DND-41 (cell line): ENCODE data around the gene C2CD2.
"Not testable (repeated sequence)": the region's sequence is repeated elsewhere in the genome, so short reads cannot be mapped to it uniquely, and the experiment has no call there.

Experiments used
- ATAC-seq: fragments of 200-7000 bp; cut with Tn5 transposase; 3 replicates; pipeline ENCODE4 v1.9.1; 2021; ENCODE audit warnings: low read depth; ENCODE audit not compliant: insufficient read depth
- DNase-seq: peaks from one replicate; pipeline ENCODE4 v3.0.0-alpha.2; 2020
- H2AFZ ChIP-seq: 2 replicates; pipeline ENCODE4 v1.6.0; 2012; ENCODE audit warnings: low read depth, low read length
- H3K27ac ChIP-seq: 2 replicates; pipeline ENCODE4 v1.5.1; 2012; ENCODE audit warnings: low read length, inconsistent platforms
- H3K27me3 ChIP-seq: fragments of 200-600 bp; sonication (generic); 2 replicates; pipeline ENCODE4 v1.6.0; 2012; ENCODE audit warnings: low read length, mild to moderate bottlenecking, inconsistent platforms; ENCODE audit not compliant: insufficient read depth, poor library complexity
- H3K36me3 ChIP-seq: 2 replicates; pipeline ENCODE4 v1.5.1; 2012; ENCODE audit warnings: low read length, inconsistent platforms; ENCODE audit not compliant: insufficient read depth
- H3K4me1 ChIP-seq: 2 replicates; pipeline ENCODE4 v1.5.1; 2012; ENCODE audit warnings: mild to moderate bottlenecking, low read length; ENCODE audit not compliant: insufficient read depth
- H3K4me2 ChIP-seq: 2 replicates; pipeline ENCODE4 v1.6.0; 2012; ENCODE audit warnings: mild to moderate bottlenecking, moderate library complexity, low read length, inconsistent platforms; ENCODE audit not compliant: insufficient read depth
- H3K4me3 ChIP-seq, 2 experiments: fragments of 200-600 bp in 1 of 2; shearing (Covaris generic) in 1 of 2; 2 replicates each; pipeline ENCODE4 v1.5.1; 2012 to 2016; ENCODE audit warnings: inconsistent platforms in 2 of 2, low read length in 2 of 2, mild to moderate bottlenecking in 2 of 2, low read depth in 1 of 2, moderate library complexity in 1 of 2
- H3K79me2 ChIP-seq: 2 replicates; pipeline ENCODE4 v1.6.0; 2012; ENCODE audit warnings: low read length, inconsistent platforms; ENCODE audit not compliant: insufficient read depth
- H3K9ac ChIP-seq: 2 replicates; pipeline ENCODE4 v1.6.0; 2012; ENCODE audit warnings: low read depth, mild to moderate bottlenecking, inconsistent platforms, low read length, moderate library complexity
- H3K9me3 ChIP-seq: 2 replicates; pipeline ENCODE4 v1.5.1; 2012; ENCODE audit warnings: low read length, moderate library complexity, mild to moderate bottlenecking, inconsistent platforms; ENCODE audit not compliant: insufficient read depth, severe bottlenecking
- H4K20me1 ChIP-seq: 2 replicates; pipeline ENCODE4 v1.6.0; 2012; ENCODE audit warnings: low read length; ENCODE audit not compliant: insufficient read depth
- EZH2 ChIP-seq: IDR thresholded peaks from 3 replicates; pipeline ENCODE4 v1.6.1; 2012; ENCODE audit warnings: borderline replicate concordance, low read depth, mild to moderate bottlenecking, moderate library complexity, low read length, inconsistent platforms; ENCODE audit not compliant: severe bottlenecking
- TF ChIP-seq, protein P1 (sequence below): IDR thresholded peaks from 2 replicates; pipeline ENCODE4 v1.5.1; 2012; ENCODE audit warnings: borderline replicate concordance, low read length, moderate library complexity, mild to moderate bottlenecking; ENCODE audit not compliant: poor library complexity, severe bottlenecking; ENCODE audit errors: extremely low read depth

C2CD2 gene

GRCh38 chr21:42001781-42002180 lies 48.0 kb upstream of the C2CD2 start:
- peaks cover 5% of the 10 kb centered on the region for H3K9me3 ChIP-seq
- 0 out of 2 replicates have a peak, but pooled peaks cover 4% of the 10 kb centered on the region for H3K4me1 ChIP-seq
- ATAC-seq (no peak), DNase-seq (no peak)
- no peak overlapping the region for H3K27ac ChIP-seq
- peaks cover 83% of the 10 kb centered on the region for H3K79me2 ChIP-seq
- H3K9ac ChIP-seq = no peak overlapping the region
- H3K4me2 ChIP-seq = no peak overlapping the region
- H3K36me3 ChIP-seq = peaks cover 86% of the 10 kb centered on the region
- H3K27me3 ChIP-seq = no peaks in the 10 kb centered on the region
- TF ChIP-seq, protein P1, sequence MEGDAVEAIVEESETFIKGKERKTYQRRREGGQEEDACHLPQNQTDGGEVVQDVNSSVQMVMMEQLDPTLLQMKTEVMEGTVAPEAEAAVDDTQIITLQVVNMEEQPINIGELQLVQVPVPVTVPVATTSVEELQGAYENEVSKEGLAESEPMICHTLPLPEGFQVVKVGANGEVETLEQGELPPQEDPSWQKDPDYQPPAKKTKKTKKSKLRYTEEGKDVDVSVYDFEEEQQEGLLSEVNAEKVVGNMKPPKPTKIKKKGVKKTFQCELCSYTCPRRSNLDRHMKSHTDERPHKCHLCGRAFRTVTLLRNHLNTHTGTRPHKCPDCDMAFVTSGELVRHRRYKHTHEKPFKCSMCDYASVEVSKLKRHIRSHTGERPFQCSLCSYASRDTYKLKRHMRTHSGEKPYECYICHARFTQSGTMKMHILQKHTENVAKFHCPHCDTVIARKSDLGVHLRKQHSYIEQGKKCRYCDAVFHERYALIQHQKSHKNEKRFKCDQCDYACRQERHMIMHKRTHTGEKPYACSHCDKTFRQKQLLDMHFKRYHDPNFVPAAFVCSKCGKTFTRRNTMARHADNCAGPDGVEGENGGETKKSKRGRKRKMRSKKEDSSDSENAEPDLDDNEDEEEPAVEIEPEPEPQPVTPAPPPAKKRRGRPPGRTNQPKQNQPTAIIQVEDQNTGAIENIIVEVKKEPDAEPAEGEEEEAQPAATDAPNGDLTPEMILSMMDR = no peak
- TF ChIP-seq EZH2 = no peak
- peaks cover 33% of the 10 kb centered on the region for H4K20me1 ChIP-seq
- H2AFZ ChIP-seq = no peak overlapping the region
- no peak overlapping the region for H3K4me3 ChIP-seq

- H3K4me1 ChIP-seq = no peaks in the 10 kb centered on the region
- peaks cover 83% of the 10 kb centered on the region for H3K79me2 ChIP-seq
- H3K4me3 ChIP-seq = no peak overlapping the region
- H3K9me3 ChIP-seq = peaks cover 13% of the 10 kb centered on the region
- no peak for TF ChIP-seq EZH2
- TF ChIP-seq, protein P1 = no peak
- H2AFZ ChIP-seq = no peak overlapping the region
- DNase-seq = no peak
- peaks cover 29% of the 10 kb centered on the region for H4K20me1 ChIP-seq
- ATAC-seq = no peak
- no peak overlapping the region for H3K27ac ChIP-seq
- peaks cover 90% of the 10 kb centered on the region for H3K36me3 ChIP-seq
- no peaks in the 10 kb centered on the region for H3K27me3 ChIP-seq
- no peak overlapping the region for H3K9ac ChIP-seq
- H3K4me2 ChIP-seq = no peak overlapping the region
These were observed 47.1 kb upstream of the C2CD2 start for GRCh38 chr21:42000908-42001307.

DNA sequence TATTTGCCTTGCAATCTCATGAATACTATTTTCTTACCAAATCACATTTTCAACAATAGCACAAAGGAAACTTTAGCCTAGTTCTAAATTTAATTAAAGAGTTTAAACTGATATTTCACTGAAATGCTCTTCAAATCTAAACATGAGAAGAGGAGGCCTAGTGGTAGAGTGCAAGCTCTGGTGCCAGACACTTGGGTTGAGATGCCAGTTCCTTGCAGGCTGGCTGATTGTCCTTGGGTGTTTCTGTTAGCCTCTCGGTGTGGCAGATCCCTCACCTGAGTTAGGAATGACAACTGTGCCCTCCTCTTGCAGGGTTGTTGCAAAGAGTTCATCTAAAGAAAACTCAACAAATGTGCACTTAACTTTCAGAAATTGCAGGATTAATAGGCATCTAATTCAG lies 43.8 kb upstream of the C2CD2 start:
- ATAC-seq (no peak), DNase-seq (no peak)
- Histone ChIP-seq H3K9me3 (peaks cover 18% of the 10 kb centered on the region), H3K27me3 (no peaks in the 10 kb centered on the region), H4K20me1 (peaks cover 10% of the 10 kb centered on the region), H3K4me3 (no peak overlapping the region), H3K36me3 (peaks cover 98% of the 10 kb centered on the region), H3K79me2 (peaks cover 60% of the 10 kb centered on the region), H3K27ac (no peak overlapping the region), H3K4me1 (no peaks in the 10 kb centered on the region), H3K4me2 (no peak overlapping the region), H3K9ac (no peak overlapping the region), H2AFZ (no peak overlapping the region)
- TF ChIP-seq EZH2 = no peak
- TF ChIP-seq, protein P1 = no peak

GRCh38 chr21:41995577-41995976 lies 41.8 kb upstream of the C2CD2 start:
- H4K20me1 ChIP-seq = no peaks in the 10 kb centered on the region
- H3K4me2 ChIP-seq = no peak overlapping the region
- peaks cover 98% of the 10 kb centered on the region for H3K36me3 ChIP-seq
- ATAC-seq = no peak
- H2AFZ ChIP-seq = no peak overlapping the region
- no peaks in the 10 kb centered on the region for H3K27me3 ChIP-seq
- H3K9ac ChIP-seq = no peak overlapping the region
- peaks cover 18% of the 10 kb centered on the region for H3K9me3 ChIP-seq
- no peaks in the 10 kb centered on the region for H3K4me1 ChIP-seq
- TF ChIP-seq, protein P1 = no peak
- no peak for TF ChIP-seq EZH2
- H3K79me2 ChIP-seq = peaks cover 42% of the 10 kb centered on the region
- no peak overlapping the region for H3K27ac ChIP-seq
- no peak for DNase-seq
- no peak overlapping the region for H3K4me3 ChIP-seq

GRCh38 chr21:41994613-41995012 lies 40.8 kb upstream of the C2CD2 start:
- peaks cover 98% of the 10 kb centered on the region for H3K36me3 ChIP-seq
- H3K4me1 ChIP-seq, H4K20me1 ChIP-seq, H3K4me3 ChIP-seq, H2AFZ ChIP-seq, H3K27me3 ChIP-seq, DNase-seq, H3K4me2 ChIP-seq, H3K27ac ChIP-seq, H3K9ac ChIP-seq, ATAC-seq: not testable (repeated sequence)
- peaks cover 33% of the 10 kb centered on the region for H3K79me2 ChIP-seq
- peaks cover 18% of the 10 kb centered on the region for H3K9me3 ChIP-seq
